ENCODE data around the gene CNPPD1. TPM values are rescaled to one million over a fixed set of nuclear protein-coding genes. Genes with fewer than 3 reads are reported as not detected.

CNPPD1 gene
- total RNA-seq, 2 experiments from 2014 or later, result 42.3 to 43.4 TPM

DNA sequence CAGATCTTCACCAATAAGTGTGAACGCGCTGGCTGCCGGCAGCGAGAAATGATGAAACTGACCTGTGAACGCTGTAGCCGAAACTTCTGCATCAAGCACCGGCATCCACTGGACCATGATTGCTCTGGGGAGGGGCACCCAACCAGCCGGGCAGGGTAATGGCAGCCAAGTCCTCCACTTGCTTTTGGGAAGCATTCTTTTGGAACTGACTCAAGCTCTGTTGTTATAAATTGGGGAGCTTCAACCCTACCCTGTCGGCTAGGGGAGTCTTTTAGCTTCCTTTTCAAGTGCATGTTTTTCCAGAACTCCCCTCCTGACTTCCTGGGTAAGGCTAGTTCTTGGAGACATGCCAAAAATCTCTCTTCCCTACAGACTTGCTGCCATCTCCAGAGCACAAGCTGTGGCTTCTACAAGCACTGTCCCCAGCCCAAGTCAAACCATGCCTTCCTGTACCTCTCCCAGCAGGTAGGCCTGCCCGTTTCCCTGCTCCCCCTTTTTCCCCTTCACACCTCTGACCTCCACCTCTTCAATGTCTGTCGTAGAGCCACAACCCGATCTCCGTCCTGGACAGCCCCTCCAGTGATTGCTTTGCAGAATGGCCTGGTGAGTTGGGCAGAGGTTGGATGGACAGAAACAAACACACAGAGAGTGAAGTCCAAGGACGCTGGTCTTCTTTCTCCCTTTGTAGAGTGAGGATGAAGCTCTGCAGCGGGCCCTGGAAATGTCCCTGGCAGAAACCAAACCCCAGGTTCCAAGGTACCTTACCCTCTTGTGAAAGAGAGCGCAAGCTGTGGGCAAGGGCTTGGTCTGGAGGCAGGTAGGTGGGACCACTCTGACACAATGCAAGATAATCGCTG is 31.4 kb upstream of the CNPPD1 start:
- no peak overlapping the region for H3K27ac ChIP-seq (ENCODE audit: low read depth in 1 of 2, low read length in 2 of 2)
- peak in 1 of 14 experiments; percentile 8 for DNase-seq
- intact Hi-C loops (cut with DNase I, micrococcal nuclease), result loop anchor here in 1 of 2 experiments (10.0 kb wide), 2 partner anchors 177 to 337 kb away; partner anchors contain the start of genes CHPF, DNPEP and TMEM198

DNA sequence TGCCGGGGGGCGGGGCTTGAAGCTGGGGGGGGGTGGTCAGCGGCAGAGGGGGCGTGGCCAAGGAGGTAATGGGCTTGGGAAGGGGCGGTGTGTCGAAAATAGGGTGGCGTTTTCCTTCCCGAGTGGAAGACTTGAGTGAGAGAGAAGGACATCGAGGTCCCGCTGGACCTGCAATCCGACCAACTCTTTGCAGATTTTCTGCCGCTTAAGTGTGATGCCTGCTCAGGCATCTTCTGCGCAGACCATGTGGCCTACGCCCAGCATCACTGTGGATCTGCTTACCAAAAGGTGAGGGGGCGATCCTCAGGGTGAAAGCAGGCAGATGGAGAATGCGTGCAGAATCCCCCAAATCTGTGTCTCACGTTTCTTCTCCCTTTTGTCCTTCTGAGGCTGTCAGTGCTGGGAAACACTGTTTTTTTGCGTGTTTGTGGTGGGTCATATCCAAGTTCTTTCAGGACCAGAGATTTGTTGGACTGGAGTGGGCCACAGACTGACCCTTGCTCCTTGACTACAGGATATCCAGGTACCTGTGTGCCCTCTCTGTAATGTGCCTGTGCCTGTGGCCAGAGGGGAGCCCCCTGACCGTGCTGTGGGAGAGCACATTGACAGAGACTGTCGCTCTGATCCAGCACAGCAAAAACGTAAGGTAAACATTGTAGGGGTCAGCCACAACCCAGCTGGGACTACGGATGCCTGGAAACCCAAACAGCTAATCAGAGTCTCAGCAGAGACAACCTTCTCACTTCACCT is 30.6 kb upstream of the CNPPD1 start:
- peak overlapping the region; percentile 93 for H3K27ac Mint-ChIP-seq
- H3K27me3 ChIP-seq (ENCODE audit: control insufficient read depth in 1 of 2, insufficient read depth in 2 of 2, low read length in 2 of 2), result no peaks in the 10 kb centered on the region
- H3K9me3 ChIP-seq (ENCODE audit: control insufficient read depth in 1 of 2, insufficient read depth in 1 of 2, low read length in 2 of 2), result no peaks in the 10 kb centered on the region
- H3K36me3 ChIP-seq (ENCODE audit: insufficient read depth, low read length), result peaks cover 21% of the 10 kb centered on the region
- POLR2A ChIA-PET, result interaction anchor here (0.6 to 4.8 kb wide), 17 partner anchors 11 to 88 kb away, joined by 3 to 139 read pairs (median 13); partner anchors contain the start of genes ABCB6, ANKZF1, ATG9A and CNPPD1
- H3K4me3 ChIP-seq (ENCODE audit: low read length), result peak overlapping the region; percentile 69
- H3K4me1 ChIP-seq (ENCODE audit: insufficient read depth, low read length), result peaks cover 53% of the 10 kb centered on the region
- peak overlapping the region; percentile 87 to 89 for H3K27ac ChIP-seq (ENCODE audit: low read depth in 1 of 2, low read length in 2 of 2)
- TF ChIP-seq, protein P1, sequence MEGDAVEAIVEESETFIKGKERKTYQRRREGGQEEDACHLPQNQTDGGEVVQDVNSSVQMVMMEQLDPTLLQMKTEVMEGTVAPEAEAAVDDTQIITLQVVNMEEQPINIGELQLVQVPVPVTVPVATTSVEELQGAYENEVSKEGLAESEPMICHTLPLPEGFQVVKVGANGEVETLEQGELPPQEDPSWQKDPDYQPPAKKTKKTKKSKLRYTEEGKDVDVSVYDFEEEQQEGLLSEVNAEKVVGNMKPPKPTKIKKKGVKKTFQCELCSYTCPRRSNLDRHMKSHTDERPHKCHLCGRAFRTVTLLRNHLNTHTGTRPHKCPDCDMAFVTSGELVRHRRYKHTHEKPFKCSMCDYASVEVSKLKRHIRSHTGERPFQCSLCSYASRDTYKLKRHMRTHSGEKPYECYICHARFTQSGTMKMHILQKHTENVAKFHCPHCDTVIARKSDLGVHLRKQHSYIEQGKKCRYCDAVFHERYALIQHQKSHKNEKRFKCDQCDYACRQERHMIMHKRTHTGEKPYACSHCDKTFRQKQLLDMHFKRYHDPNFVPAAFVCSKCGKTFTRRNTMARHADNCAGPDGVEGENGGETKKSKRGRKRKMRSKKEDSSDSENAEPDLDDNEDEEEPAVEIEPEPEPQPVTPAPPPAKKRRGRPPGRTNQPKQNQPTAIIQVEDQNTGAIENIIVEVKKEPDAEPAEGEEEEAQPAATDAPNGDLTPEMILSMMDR (IDR thresholded peaks at IDR 0.05), result no peak
- H3K36me3 Mint-ChIP-seq (ENCODE audit: low read depth), result peaks cover 26% of the 10 kb centered on the region
- no peaks in the 10 kb centered on the region for H3K9me3 Mint-ChIP-seq
- ATAC-seq (ENCODE audit: poor library complexity), result no peak
- H3K27me3 Mint-ChIP-seq, result no peaks in the 10 kb centered on the region
- peaks cover 47% of the 10 kb centered on the region for H3K4me1 Mint-ChIP-seq (ENCODE audit: low read depth)
- H3K4me3 Mint-ChIP-seq, result peak overlapping the region; percentile 90
- CTCF ChIA-PET, result interaction anchor here (1.2 to 4.2 kb wide), 6 partner anchors 14 to 227 kb away, joined by 3 to 32 read pairs (median 8); partner anchors contain the start of genes CNPPD1 and NHEJ1
- intact Hi-C loops (cut with DNase I, micrococcal nuclease), result loop anchor here in 1 of 2 experiments (10.0 kb wide), 2 partner anchors 177 to 337 kb away; partner anchors contain the start of genes CHPF, DNPEP and TMEM198
- DNase-seq, result peak in 1 of 14 experiments; percentile 17

More for the DNA sequence above, 31.4 kb upstream of the CNPPD1 start:
- Histone ChIP-seq H3K36me3 (ENCODE audit: insufficient read depth, low read length) (peaks cover 21% of the 10 kb centered on the region), H3K27me3 (ENCODE audit: control insufficient read depth in 1 of 2, insufficient read depth in 2 of 2, low read length in 2 of 2) (no peaks in the 10 kb centered on the region), H3K9me3 (ENCODE audit: control insufficient read depth in 1 of 2, insufficient read depth in 1 of 2, low read length in 2 of 2) (no peaks in the 10 kb centered on the region), H3K4me1 (ENCODE audit: insufficient read depth, low read length) (peaks cover 53% of the 10 kb centered on the region), H3K4me3 (ENCODE audit: low read length) (no peak overlapping the region)
- Mint-ChIP-seq H3K36me3 (ENCODE audit: low read depth) (peaks cover 26% of the 10 kb centered on the region), H3K4me3 (peak overlapping the region; percentile 90), H3K27me3 (no peaks in the 10 kb centered on the region), H3K9me3 (no peaks in the 10 kb centered on the region), H3K27ac (peak overlapping the region; percentile 93), H3K4me1 (ENCODE audit: low read depth) (peaks cover 47% of the 10 kb centered on the region)
- TF ChIP-seq, protein P1 (IDR thresholded peaks at IDR 0.05), result no peak
- ChIA-PET CTCF (interaction anchor here (1.3 to 4.2 kb wide), 3 partner anchors 48 to 87 kb away, joined by 6 to 32 read pairs (median 17); partner anchors contain the start of gene NHEJ1), POLR2A (interaction anchor here (0.7 to 4.8 kb wide), 5 partner anchors 10 to 49 kb away, joined by 3 to 139 read pairs (median 6); partner anchors contain the start of genes ABCB6, CNPPD1, GLB1L and RETREG2)
- no peak for ATAC-seq (ENCODE audit: poor library complexity)
